IPS-NIHi7 (cell line): ENCODE measurements around the gene MAP4K4.

Source experiments
- DNase-seq: peaks from one replicate; pipeline ENCODE4 v3.0.0; 2012; ENCODE audit warnings: mixed read lengths; ENCODE audit errors: extremely low spot score

Gene MAP4K4

DNA sequence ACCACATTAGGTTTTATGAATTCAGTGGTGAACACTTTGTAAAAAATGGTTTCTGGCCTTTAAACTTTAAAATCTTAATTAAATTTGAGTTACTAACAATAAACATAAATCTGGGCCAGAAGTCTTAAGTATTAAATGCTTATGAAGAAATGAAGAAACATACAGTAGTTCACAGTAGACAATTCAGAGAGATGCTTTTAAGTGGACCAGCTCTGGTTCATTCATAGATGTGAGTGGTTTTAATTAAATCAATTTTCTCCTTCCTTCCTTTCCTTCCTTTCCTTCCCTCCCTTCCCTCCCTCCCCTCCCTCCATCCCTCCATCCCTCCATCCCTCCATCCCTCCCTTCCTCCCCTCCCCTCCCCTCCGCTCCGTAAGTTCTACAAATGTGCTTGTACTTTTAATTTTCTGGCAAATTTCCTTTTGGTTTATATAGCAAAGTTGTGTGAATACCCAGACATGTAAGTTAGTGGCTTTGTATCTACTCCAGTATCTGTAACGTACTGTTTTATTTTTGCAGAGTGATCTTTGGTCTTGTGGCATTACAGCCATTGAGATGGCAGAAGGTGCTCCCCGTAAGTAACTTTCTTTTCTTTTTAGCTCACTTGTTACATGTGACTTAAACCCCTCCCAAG lies 136.5 kb downstream of the MAP4K4 start:
- DNase-seq, result no peak

DNA sequence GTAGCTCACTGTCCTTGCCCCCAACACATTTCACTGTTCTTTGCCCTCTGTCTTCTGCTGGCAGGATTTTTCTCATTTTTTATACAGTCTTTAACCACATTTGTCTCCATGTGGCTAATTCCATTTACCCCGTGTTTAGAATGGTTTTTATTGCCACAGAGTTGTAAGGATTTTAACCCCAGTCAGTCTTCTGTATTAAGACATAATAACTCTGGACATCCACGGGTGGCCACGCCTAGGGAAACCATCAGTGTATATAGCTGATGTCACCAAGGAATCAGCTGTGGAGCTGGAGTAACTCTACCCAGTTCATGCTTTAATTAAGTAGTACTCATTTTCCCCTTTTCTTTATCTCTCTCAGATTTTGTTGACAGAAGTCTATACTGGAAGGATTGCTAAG lies 139.8 kb downstream of the MAP4K4 start:
- no peak for DNase-seq

DNA sequence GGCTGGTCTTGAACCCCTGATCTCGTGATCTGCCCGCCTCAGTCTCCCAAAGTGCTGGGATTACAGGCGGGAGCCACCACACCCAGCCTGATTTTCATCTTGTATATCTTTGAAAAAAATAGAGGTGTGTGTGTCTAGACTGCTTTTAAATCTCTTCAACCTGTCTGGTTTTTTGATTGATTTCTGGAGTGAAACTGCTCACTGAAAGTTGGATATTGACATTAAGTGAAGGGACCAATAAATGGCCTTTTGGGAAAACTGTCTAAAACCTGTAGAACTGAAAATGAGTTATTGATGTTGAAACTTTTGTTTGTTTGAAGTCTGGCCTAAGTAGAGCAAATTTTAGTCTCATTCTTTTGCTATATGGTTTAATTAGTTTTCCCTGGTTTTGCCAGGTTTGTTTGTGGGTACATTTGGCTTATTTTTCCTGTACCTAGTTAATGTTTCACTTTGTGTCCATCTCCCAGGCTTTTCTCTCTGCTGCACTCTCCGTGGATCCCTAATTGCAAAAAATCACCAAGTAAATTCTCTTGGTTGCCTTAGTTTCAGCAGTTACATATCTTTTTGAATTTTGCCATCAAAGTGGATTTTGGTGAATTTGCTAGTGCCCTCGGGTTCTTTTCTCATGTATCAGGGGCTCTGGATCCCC lies 144.3 kb downstream of the MAP4K4 start:
- no peak for DNase-seq

DNA sequence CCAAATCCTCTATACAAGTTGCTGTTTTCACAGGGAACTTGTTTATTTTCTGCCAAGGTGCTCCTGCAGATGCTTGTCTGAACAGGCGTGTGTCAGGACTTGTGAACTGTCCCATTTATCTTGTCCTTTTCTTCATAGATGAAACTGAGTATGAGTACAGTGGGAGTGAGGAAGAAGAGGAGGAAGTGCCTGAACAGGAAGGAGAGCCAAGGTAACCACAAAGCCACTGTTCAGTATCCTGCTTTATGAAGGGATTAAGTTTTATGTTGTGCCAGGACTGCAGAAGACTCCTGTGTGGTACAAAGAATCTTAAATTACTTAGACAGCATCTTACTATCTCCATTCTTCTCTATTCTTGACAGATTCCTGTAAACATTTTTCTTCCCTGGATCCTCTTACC lies 145.0 kb downstream of the MAP4K4 start:
- DNase-seq, result no peak

DNA sequence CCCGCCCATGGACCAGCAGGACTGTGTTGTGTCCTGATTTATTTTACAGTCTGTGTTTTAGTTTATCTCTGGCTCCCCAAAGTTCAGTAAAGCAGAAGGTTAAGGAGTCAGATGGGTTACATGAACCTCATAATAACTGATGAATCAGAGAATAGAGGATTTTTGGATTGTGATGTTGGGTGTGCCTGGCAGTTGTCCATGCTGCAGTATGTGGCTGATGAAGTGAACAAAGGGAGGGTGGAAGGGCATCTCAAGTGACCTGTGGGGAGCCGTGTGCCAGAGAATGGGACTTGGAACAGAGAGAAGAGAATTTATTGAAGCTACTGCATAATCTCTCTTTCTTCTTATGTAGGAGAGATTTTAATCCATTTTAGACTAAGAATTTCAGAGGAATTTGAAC lies 145.5 kb downstream of the MAP4K4 start:
- DNase-seq, result no peak

DNA sequence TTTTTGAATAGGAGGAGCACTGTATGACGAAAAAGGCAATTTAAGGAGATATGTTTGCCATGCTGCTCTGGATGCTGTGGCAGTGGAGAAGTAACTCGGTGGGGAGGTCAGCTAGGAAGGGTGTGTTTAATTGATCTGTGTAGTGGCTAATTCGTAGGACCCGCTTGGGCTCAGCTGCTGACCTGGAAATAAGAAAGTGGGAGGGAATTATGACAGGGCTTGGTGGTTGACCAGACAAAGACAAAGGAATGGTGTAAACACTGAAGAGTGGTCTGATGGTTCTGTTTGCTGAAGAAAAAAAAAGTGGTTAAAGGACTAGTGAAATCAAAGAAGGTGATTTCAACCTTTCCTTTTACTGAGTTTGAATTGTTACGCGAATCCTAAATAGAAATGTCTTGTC lies 146.0 kb downstream of the MAP4K4 start:
- DNase-seq, result no peak

DNA sequence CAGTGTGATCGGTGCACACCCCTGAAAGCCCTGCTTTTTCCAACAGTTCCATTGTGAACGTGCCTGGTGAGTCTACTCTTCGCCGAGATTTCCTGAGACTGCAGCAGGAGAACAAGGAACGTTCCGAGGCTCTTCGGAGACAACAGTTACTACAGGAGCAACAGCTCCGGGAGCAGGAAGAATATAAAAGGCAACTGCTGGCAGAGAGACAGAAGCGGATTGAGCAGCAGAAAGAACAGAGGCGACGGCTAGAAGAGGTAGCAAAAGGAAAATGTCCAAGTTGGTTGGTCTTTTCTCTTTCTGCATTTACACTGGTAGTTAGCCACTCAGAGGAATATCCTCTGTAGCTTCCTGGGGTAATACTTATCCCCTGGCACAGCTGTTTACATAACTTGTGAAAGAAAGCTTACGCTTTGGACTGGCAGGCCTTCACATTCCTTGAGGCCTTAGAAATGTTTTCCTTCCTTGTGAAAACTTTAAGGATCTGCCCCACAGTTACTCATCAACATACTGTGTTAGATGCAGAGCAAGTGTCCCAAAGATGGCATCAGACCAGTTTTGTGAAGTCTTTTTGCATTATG lies 146.6 kb downstream of the MAP4K4 start:
- DNase-seq, result no peak

DNA sequence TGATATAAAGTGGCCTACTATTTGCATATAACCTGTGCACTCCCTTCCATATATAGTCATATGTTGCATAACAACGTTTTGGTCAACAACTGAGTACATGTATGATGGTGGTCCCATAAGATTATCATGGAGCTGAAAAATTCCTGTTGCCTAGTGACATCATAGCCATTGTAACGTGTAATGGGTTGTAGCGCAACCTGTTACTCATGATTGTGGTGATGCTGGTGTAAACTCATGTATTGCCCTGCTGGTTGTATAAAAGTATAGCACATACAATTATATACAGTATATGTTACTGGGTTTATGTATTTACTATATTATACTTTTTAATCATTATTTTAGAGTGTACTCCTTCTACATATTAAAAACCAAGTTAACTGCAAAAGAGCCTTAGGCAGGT lies 149.5 kb downstream of the MAP4K4 start:
- DNase-seq, result no peak

DNA sequence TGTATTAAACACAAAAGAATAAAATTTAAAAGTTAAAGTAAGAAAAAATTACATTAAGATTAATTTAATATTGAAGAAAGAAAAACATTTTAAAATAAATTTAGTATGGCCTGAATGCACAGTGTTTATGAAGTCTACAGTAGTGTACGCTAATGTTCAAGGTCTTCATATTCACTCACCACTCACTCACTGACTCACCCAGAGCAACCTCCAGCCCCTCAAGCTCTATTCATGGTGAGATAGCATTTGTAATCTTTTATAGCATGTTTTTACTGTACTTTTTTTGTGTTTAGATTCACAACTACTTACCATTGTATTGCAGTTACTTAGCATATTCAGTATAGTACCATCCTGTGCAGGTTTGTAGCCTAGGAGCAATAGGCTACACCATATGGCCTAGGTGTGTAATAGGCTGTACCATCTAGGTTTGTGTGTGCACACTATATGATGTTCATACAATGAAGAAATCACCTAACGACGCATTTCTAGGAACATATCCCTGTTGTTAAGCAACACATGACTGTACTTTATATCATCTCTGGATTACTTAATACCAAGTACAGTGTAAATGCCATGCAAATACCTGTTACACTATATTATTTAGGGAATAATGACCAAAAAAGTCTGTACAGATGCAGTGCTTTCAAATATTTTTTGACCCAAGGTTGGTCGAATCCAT lies 150.3 kb downstream of the MAP4K4 start:
- DNase-seq, result no peak

DNA sequence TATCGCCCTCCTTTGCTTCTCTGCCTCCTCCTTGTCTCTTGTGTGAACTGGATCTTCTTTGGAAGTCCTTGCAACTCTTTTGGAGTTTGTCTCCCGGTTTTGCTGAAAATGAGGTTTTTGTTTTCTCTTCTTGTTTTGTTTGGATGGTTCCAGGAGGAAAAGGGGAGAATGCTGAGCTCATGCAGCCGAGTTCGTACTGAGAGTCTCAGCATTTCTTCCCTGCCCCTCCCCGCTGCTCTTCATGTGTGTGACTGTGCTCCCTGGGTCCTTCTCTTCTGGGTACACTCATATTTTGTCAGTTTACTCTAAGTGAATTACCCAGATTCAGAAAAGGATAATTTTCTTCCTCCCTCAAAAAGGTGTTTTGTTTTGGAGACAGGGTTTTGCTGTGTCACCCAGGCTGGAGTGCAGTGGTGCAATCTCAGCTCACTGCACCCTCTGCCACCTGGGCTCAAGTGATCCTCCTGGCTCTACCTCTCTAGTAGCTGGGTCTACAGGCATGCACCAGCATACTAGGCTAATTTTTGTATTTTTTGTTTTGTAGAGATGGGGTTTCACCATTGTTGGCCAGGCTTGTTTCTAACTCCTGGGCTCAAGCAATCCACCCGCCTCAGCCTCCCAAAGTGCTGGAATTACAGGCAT lies 151.4 kb downstream of the MAP4K4 start:
- no peak for DNase-seq

DNA sequence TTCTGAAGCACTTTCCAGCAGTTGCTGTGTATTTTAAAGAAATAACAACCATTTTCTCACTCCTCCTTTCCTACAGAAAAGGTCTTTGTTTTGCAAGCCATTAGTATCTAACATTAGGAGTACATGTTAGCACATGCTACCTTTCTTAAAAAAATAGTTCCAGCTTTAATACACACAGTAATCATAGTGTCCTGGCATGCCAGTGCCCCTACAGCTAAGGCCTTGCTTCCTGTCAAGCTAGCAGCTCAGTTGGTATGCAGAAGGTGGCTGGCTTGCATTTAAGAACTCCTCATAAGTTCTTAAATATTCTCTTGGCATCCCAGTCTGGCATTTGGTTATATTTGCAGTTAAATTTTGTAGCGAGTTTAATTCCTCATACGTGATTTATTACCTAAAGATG lies 152.9 kb downstream of the MAP4K4 start:
- no peak for DNase-seq

DNA sequence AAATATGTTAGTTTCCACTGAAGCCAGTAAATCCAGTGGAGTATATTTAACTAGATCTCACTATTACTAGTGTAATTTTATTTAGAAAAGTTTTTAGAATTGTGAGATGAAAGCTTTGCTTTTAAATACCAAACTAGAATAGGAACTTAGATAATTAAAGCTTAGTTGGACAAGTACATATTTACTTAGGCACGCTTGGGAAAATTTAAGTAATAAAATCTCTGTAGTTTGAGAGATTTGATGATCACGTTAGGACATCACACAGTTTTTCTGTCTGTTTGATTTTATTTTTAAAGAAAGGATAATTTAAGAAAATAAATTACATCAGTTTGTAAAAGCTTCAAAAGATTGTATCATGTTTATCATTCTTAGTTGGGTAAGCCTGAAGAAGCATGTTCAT lies 153.5 kb downstream of the MAP4K4 start:
- DNase-seq, result no peak

DNA sequence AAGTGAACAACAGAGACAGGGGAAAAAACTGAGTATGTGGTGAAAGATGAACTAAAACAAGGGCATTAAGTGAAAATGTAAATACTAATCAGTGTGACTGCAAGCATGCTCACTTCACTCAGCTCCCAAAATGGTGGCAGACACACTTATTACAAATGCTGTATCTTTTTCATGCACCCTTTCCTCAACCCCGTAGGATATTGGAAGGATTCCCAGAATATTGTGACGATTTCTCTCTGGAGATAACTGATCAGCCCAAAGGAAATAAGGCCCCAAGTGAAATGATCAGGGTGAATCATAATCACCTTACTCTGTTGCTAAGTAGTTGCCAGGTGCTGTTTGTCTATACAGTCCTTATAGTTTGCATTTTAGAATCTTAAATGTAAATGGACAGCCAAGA lies 155.3 kb downstream of the MAP4K4 start:
- DNase-seq, result no peak

DNA sequence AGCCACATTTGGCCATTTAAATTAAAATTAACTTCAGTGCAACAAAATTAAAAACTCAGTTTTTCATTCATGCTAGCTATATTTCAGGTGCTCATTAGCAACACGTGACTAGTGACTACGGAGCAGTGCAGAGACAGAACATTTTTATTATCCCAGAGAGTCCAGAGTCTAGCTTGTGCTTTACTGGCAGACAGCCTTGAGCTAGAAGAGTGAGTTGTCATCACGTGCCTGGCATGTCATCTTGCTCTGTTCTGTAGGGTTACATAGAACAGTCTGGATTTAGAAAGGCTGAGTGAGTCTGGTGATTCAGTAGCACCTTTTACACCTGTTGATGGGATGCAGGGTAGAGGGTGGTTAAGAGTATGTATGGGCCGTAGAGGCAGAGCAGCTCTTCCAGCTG lies 157.4 kb downstream of the MAP4K4 start:
- DNase-seq, result no peak

DNA sequence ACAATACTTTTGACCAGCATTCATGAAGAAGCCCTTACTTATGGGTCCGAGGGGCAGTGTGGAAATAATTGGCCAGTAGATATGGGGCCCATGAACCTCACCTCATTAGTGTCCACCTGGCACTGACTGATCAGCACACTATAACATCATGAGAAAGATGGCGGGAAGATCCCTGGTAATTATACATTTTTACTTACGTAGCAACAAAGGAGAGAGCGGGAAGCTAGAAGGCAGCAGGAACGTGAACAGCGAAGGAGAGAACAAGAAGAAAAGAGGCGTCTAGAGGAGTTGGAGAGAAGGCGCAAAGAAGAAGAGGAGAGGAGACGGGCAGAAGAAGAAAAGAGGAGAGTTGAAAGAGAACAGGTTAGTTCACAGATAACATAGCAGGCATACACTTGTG lies 158.3 kb downstream of the MAP4K4 start:
- DNase-seq, result no peak

DNA sequence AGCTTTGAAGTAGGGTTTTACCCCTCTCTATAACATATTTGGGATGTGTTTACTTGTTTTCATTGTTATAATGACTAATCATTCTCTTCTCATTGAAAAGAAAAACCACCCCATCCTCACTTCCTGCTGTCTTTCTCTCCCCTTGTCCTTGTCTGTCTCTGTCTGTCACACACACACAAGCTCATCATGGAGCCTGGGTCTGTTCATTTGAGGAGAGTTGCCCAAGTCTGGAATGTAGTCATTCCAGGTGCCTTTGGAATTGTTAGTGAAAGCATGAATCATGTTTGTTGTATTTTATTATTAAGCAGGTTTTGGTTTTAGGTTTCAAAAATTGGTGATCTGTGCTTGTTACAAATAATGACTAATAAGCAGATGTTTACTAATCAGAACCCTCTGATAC lies 160.7 kb downstream of the MAP4K4 start:
- no peak for DNase-seq

DNA sequence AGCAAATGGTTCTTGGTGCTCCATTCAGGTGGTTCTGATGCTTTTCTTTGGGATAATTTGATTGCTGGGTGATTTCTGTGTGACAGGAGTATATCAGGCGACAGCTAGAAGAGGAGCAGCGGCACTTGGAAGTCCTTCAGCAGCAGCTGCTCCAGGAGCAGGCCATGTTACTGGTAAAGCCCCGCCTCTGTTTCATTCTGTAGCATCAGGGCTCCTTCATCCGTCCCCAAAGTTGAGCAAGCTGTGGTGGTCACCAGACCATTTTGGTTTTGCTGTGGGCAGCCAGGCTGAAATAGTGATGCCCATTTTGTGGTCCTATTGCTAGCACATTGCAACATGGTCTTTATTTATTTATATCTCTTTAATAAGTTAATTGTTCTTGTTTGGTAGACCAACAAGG lies 161.4 kb downstream of the MAP4K4 start:
- no peak for DNase-seq

DNA sequence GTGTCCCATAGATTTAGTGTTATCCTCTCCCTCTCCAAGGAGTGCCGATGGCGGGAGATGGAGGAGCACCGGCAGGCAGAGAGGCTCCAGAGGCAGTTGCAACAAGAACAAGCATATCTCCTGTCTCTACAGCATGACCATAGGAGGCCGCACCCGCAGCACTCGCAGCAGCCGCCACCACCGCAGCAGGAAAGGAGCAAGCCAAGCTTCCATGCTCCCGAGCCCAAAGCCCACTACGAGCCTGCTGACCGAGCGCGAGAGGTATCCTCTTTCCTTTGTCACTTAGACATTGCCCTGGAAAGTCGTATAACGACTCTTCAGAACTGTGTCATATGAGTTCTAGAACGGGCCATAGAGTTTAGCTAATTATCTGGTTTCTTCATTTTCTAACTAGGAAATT lies 162.1 kb downstream of the MAP4K4 start:
- DNase-seq, result no peak

DNA sequence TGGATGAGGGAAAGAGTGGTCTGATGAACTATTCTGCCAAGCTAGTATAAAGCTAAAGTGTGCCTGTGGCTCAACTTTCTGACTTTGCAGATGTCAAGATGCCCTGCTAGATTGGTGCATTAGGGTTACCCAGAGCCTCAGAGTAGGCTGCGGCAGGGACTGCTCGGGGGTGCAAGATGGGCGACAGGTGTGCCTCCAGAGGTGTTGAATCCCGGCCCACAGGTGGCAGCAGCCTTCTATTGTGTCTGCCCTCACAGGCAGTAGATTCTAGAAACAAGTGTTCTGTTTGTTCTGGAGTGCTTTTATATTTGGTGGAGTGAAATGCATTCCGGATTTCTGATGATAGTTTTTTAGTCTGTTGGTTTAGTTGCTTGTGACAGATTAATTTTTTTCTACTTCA lies 162.7 kb downstream of the MAP4K4 start:
- DNase-seq, result no peak

DNA sequence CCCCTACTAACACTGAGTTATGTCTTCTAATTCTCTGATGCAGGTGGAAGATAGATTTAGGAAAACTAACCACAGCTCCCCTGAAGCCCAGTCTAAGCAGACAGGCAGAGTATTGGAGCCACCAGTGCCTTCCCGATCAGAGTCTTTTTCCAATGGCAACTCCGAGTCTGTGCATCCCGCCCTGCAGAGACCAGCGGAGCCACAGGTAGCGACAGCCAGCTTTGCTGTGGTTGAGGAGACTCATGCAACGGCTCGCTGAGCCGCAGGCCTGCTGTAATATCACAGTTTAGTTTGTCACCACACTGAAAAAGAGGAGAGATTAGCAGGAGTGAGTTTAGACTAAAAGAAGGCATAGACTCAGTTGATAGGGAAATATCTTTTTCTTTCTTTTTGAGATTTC lies 163.3 kb downstream of the MAP4K4 start:
- DNase-seq, result no peak

DNA sequence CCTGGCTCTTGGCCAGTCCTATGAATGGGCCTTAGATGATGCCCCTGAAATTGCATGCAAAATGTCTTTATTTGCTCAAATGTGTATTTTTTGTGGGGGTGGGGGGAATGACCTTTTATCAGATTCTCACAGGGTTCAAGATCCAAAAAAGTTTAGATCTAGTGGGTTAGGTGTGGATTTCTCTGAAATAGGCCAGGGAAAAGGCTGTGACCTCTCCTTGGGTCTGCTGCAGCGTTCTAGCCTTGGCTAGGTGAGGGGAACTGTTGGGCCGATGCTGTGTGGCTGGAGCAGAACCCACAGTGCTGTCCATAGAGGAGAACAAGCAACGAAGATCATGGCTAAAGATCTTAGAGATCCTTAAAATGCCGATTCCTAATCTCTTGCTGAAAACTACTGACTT lies 163.9 kb downstream of the MAP4K4 start:
- DNase-seq, result no peak

DNA sequence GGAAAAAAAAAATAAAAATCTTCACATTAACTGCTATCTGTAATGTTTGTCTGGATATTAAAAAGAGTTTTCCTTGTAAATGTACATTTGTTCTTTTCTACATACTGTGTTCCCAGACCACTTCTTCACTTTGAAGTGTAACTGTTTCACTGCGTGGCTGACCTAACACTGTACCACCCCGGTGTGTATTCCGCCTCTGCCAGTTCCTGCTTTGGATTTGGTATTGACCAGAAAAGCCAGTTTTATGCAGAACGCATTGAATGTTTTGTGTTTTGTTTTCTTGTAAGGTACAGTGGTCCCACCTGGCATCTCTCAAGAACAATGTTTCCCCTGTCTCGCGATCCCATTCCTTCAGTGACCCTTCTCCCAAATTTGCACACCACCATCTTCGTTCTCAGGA lies 166.0 kb downstream of the MAP4K4 start:
- no peak for DNase-seq

DNA sequence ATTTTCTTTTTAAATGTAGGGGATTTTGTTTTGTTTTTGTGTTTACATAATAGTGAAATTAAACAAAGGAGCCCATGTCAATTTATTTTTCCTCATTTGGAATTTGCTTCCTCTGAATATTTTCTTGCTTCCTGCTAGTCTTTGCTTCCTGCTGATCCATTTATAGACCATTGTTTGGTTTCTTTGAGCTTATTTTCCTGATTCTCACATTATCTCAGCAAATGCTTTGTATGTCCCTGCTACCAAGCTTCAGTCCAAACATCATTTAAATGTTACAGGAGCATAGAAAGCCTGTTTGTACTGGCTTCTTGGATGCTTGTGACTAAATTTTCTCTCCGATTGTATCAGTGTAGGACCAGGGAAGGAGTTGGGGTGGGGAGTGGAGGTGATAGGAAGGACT lies 166.9 kb downstream of the MAP4K4 start:
- no peak for DNase-seq
